ENCODE data around the gene ZSWIM3.
"Not testable (repeated sequence)": the region's sequence is repeated elsewhere in the genome, so short reads cannot be mapped to it uniquely, and the experiment has no call there.

The ZSWIM3 gene

DNA sequence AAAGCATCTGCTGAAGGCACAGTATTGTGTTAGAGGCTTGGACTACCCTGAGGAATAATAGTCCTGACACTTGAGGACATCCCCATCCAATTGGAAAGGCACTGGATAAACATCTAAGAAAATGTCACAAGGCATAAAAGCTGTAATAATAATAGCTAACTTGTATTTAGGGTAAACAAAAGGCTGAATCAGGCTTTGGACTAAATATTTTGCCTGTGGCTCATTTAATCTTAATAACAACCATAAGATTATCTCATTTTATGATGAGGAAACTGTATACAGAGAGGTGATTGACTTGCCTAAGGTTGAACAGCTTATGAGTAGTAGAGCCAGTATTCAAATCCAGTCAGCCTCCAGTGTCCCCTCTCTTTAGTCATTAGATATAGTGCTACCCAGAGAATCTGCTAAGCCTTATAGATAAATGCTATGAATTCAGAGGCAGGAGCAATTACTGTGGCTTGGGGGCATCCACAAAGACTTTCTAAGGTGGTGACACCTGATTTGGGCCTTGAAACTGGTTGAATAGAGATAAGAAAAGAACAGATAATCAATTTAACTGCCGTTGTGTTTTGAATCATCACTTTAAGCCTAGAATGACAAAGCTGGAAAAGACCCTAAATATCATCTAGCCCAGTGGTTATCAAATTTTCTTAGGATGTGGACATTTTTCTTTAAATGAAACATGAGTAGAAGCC, 16.1 kb downstream of the ZSWIM3 start:
- Histone ChIP-seq H3K4me3 (replicated peaks; ENCODE audit: low read depth, low read length) (no peak overlapping the region), H3K27me3 (replicated peaks; ENCODE audit: control insufficient read depth, insufficient read depth, low read length) (no peaks in the 10 kb centered on the region), H3K36me3 (ENCODE audit: control insufficient read depth, insufficient read depth, low read length) (peaks cover 5% of the 10 kb centered on the region)
- TF ChIP-seq, protein P1, sequence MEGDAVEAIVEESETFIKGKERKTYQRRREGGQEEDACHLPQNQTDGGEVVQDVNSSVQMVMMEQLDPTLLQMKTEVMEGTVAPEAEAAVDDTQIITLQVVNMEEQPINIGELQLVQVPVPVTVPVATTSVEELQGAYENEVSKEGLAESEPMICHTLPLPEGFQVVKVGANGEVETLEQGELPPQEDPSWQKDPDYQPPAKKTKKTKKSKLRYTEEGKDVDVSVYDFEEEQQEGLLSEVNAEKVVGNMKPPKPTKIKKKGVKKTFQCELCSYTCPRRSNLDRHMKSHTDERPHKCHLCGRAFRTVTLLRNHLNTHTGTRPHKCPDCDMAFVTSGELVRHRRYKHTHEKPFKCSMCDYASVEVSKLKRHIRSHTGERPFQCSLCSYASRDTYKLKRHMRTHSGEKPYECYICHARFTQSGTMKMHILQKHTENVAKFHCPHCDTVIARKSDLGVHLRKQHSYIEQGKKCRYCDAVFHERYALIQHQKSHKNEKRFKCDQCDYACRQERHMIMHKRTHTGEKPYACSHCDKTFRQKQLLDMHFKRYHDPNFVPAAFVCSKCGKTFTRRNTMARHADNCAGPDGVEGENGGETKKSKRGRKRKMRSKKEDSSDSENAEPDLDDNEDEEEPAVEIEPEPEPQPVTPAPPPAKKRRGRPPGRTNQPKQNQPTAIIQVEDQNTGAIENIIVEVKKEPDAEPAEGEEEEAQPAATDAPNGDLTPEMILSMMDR (IDR thresholded peaks at IDR 0.05; ENCODE audit: insufficient read depth, low read length, poor library complexity, severe bottlenecking), result no peak
- DNase-seq (ENCODE audit: extremely low read depth, insufficient read length), result no peak

DNA sequence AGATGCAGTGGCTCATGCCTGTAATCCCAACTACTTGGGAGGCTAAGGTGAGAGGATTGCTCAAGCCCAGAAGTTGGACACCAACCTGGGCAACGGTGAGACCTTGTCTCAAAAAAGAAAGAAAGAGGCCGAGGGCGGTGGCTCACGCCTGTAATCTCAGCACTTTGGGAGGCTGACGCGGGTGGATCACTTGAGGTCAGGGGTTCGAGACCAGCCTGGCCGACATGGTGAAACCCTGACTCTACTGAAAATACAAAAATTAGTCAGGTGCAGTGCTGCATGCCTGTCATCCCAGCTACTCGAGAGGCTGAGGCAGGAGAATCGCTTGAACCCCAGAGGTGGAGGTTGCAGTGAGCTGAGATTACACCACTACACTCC, 16.7 kb downstream of the ZSWIM3 start:
- not testable (repeated sequence) for H3K4me3 ChIP-seq (replicated peaks; ENCODE audit: low read depth, low read length); H3K27me3 ChIP-seq (replicated peaks; ENCODE audit: control insufficient read depth, insufficient read depth, low read length); H3K36me3 ChIP-seq (ENCODE audit: control insufficient read depth, insufficient read depth, low read length); DNase-seq (ENCODE audit: extremely low read depth, insufficient read length)

DNA sequence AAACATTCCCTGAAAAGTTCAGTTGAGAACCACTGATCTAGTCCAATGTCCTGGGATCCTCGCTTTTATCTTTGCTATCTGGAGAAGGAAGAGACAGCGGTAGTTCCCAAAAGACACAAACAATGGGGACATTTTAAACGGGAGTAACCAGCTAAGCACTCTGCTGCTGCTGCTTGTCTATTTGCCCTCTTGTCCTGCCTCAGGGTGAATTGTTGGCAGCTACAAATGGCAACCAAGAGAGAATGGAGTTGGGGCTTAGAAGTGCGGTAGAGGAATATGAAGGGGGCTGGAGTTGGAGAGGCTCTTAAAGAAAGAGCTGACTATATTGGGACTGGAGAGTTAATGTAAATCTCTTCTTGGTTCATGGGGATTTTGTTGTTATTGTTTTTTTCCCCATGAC, 17.2 kb downstream of the ZSWIM3 start:
- no peak for DNase-seq (ENCODE audit: extremely low read depth, insufficient read length)
- Histone ChIP-seq H3K27me3 (replicated peaks; ENCODE audit: control insufficient read depth, insufficient read depth, low read length) (no peaks in the 10 kb centered on the region), H3K36me3 (ENCODE audit: control insufficient read depth, insufficient read depth, low read length) (peaks cover 7% of the 10 kb centered on the region), H3K4me3 (replicated peaks; ENCODE audit: low read depth, low read length) (no peak overlapping the region)
- TF ChIP-seq, protein P1 (IDR thresholded peaks at IDR 0.05; ENCODE audit: insufficient read depth, low read length, poor library complexity, severe bottlenecking), result no peak

DNA sequence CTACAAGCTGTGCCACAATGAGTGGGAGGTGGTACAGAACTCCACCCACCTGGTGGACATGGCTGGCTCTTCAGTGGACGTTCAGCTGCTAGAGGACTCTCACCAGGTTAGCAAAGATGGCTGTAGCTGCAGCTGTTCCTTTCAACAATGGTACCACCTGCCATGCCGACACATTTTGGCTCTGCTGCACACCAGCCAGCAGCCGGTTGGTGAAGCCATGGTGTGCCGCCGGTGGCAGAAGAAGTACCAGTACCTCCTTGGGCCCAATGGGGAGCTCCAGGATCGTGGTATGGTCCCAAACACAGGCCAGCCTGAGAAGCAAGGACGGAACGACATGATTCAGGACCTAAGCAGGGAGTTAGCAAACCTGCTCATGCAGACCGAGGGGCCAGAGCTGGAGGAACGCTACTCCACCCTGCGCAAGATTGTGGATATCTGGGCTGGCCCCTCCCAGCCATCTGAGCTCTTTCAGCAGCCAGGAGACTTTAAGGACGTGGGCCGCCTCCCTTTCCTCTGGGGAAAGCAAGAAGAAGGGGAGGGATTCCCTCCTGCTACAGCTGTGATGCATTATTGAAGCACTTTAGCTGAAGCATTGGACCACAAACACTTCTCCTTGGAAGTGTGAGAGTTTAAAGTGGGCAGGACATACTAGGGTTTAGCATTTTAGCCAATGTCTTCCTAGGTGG, 20.8 kb downstream of the ZSWIM3 start:
- DNase-seq (ENCODE audit: extremely low read depth, insufficient read length), result no peak
- Histone ChIP-seq H3K36me3 (ENCODE audit: control insufficient read depth, insufficient read depth, low read length) (peaks cover 12% of the 10 kb centered on the region), H3K4me3 (replicated peaks; ENCODE audit: low read depth, low read length) (no peak overlapping the region), H3K27me3 (replicated peaks; ENCODE audit: control insufficient read depth, insufficient read depth, low read length) (no peaks in the 10 kb centered on the region)
- TF ChIP-seq, protein P1 (IDR thresholded peaks at IDR 0.05; ENCODE audit: insufficient read depth, low read length, poor library complexity, severe bottlenecking), result no peak

DNA sequence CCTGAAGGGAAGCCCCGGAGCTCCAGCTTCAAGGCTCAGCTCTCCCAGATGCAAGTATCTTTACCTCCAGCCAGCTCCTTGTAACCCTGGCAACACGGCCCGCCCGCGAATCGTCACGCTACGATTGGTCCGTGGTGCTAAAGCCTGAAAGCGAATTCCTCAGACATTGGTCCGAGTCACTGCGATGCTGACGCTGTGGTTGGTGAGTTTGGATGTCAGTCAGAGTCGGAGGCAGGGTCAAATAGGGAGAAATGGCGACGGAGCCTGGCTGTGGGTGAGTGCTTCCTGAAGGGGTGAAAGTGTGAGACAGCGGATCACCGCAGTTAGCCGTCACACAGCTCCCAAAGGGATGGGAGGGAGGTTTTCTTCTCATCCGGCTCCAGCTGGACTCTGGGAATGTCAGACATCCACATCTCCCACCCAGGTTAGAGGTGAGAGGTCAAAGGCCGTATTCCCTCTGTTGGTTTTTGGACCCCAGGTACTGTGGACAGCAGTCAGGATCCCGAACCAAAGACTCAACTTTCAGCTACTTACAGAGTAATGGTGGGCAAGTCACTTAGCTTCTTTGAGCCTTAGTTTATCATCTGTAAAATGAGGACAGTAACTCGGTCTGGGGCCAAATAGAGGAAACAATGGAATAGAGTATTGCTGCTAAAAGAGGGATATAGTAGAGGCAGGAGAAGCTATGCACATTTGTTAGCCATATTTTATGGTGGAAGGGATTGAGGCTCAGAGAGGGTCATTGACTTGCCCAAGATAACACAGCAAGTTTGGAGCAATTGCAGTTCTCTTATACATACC, 23.8 kb downstream of the ZSWIM3 start, which contains the start of gene ZSWIM1:
ZSWIM1 (plus strand) TSS at position 240 of the 801 bp plus-strand sequence. CDS start 1,366 bp downstream, outside the sequence.
- TF ChIP-seq, protein P1 (IDR thresholded peaks at IDR 0.05; ENCODE audit: insufficient read depth, low read length, poor library complexity, severe bottlenecking), result no peak
- H3K27me3 ChIP-seq (replicated peaks; ENCODE audit: control insufficient read depth, insufficient read depth, low read length), result no peaks in the 10 kb centered on the region

More for the DNA sequence above, 23.8 kb downstream of the ZSWIM3 start, which contains the start of gene ZSWIM1:
- Histone ChIP-seq H3K36me3 (ENCODE audit: control insufficient read depth, insufficient read depth, low read length) (peaks cover 18% of the 10 kb centered on the region), H3K4me3 (replicated peaks; ENCODE audit: low read depth, low read length) (peak within 1 kb of the TSS; percentile 92)
- DNase-seq (ENCODE audit: extremely low read depth, insufficient read length), result peak; percentile 95

All from GM06990 (cell line).